ENCODE data around the gene TBC1D22A. TPM values are rescaled to one million over a fixed set of nuclear protein-coding genes. Genes with fewer than 3 reads are reported as not detected.

Gene TBC1D22A
- total RNA-seq, 1 donor from 2014 or later, result 10.6 TPM

- Mint-ChIP-seq H3K4me1 (peaks cover 8% of the 10 kb centered on the region), H3K27ac (peak overlapping the region; percentile 1), H3K4me3 (no peak overlapping the region), H3K36me3 (no peaks in the 10 kb centered on the region), H3K27me3 (ENCODE audit: insufficient read depth, low read depth) (no peaks in the 10 kb centered on the region), H3K9me3 (no peaks in the 10 kb centered on the region)
- no peak for DNase-seq (ENCODE audit: low spot score)
- Histone ChIP-seq H3K27ac (no peak overlapping the region), H3K4me1 (peaks cover 6% of the 10 kb centered on the region), H2AFZ (replicated peaks) (no peak overlapping the region), H3K4me2 (no peak overlapping the region), H3K9ac (no peak overlapping the region), H3K4me3 (no peak overlapping the region), H3K36me3 (no peaks in the 10 kb centered on the region), H4K20me1 (ENCODE audit: low read depth) (no peaks in the 10 kb centered on the region), H3K9me3 (ENCODE audit: low read depth) (no peaks in the 10 kb centered on the region), H3K79me2 (ENCODE audit: low read depth) (no peaks in the 10 kb centered on the region), H3K27me3 (no peaks in the 10 kb centered on the region), H3F3A (ENCODE audit: low read depth) (no peaks in the 10 kb centered on the region)
- TF ChIP-seq EZH2 (IDR thresholded peaks at IDR 0.05) (no peak), EZH2phosphoT487 (IDR thresholded peaks at IDR 0.05) (no peak), CTCF (IDR thresholded peaks at IDR 0.05) (no peak)
These were observed 360.8 kb downstream of the TBC1D22A start for GRCh38 chr22:47123006-47123826.

- Mint-ChIP-seq H3K27me3 (ENCODE audit: insufficient read depth, low read depth) (no peaks in the 10 kb centered on the region), H3K9me3 (no peaks in the 10 kb centered on the region), H3K4me1 (peaks cover 8% of the 10 kb centered on the region), H3K27ac (peak overlapping the region; percentile 1), H3K36me3 (no peaks in the 10 kb centered on the region), H3K4me3 (no peak overlapping the region)
- Histone ChIP-seq H3K4me1 (peaks cover 6% of the 10 kb centered on the region), H3K9me3 (ENCODE audit: low read depth) (no peaks in the 10 kb centered on the region), H2AFZ (replicated peaks) (no peak overlapping the region), H3K4me2 (no peak overlapping the region), H4K20me1 (ENCODE audit: low read depth) (no peaks in the 10 kb centered on the region), H3K27me3 (no peaks in the 10 kb centered on the region), H3F3A (ENCODE audit: low read depth) (no peaks in the 10 kb centered on the region), H3K36me3 (no peaks in the 10 kb centered on the region), H3K27ac (no peak overlapping the region), H3K4me3 (no peak overlapping the region), H3K9ac (no peak overlapping the region), H3K79me2 (ENCODE audit: low read depth) (no peaks in the 10 kb centered on the region)
- TF ChIP-seq EZH2 (IDR thresholded peaks at IDR 0.05), result no peak
- TF ChIP-seq EZH2phosphoT487 (IDR thresholded peaks at IDR 0.05), result no peak
- TF ChIP-seq CTCF (IDR thresholded peaks at IDR 0.05), result no peak
- DNase-seq (ENCODE audit: low spot score), result no peak
These were observed 361.5 kb downstream of the TBC1D22A start for GRCh38 chr22:47123827-47124442.

DNA sequence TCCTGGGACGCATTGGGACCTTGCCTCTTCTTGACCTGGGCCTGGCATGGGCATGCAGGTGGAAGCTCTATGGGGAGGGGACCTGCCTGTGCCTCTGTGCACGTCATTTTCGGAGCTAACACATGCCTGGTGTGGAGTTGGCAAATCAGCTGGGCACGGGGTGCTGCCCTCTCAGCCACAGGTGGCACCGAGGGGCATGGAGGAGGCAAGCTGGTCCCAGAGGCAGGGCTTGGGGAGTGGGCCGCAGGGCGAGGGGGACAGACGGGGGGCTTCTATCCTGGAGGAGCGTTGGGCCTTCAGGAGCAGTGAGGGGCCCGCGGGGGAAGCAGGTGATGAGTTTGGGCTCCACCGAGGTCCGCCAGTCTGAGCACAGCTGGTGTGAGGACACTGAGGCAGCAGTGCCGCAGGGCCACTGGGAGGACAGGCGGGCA, 362.0 kb downstream of the TBC1D22A start:
- H3K36me3 ChIP-seq, result no peaks in the 10 kb centered on the region
- no peak overlapping the region for H3K4me3 ChIP-seq
- H3K79me2 ChIP-seq (ENCODE audit: low read depth), result no peaks in the 10 kb centered on the region
- no peak for DNase-seq (ENCODE audit: low spot score)
- no peaks in the 10 kb centered on the region for H3K9me3 ChIP-seq (ENCODE audit: low read depth)
- no peaks in the 10 kb centered on the region for H4K20me1 ChIP-seq (ENCODE audit: low read depth)
- Mint-ChIP-seq H3K4me3 (no peak overlapping the region), H3K36me3 (no peaks in the 10 kb centered on the region), H3K27ac (no peak overlapping the region), H3K9me3 (no peaks in the 10 kb centered on the region), H3K27me3 (ENCODE audit: insufficient read depth, low read depth) (no peaks in the 10 kb centered on the region), H3K4me1 (peaks cover 8% of the 10 kb centered on the region)
- H3K9ac ChIP-seq, result no peak overlapping the region
- H3F3A ChIP-seq (ENCODE audit: low read depth), result no peaks in the 10 kb centered on the region
- H2AFZ ChIP-seq (replicated peaks), result no peak overlapping the region
- H3K4me1 ChIP-seq, result peaks cover 6% of the 10 kb centered on the region
- H3K27me3 ChIP-seq, result no peaks in the 10 kb centered on the region
- no peak overlapping the region for H3K4me2 ChIP-seq
- TF ChIP-seq EZH2phosphoT487 (IDR thresholded peaks at IDR 0.05) (no peak), CTCF (IDR thresholded peaks at IDR 0.05) (no peak), EZH2 (IDR thresholded peaks at IDR 0.05) (no peak)
- no peak overlapping the region for H3K27ac ChIP-seq

Measured in neural progenitor cell (in vitro differentiated cells).